GM21367 (cell line): Measurements from ENCODE around the gene FAM193A.
"Not testable (repeated sequence)": the region's sequence is repeated elsewhere in the genome, so short reads cannot be mapped to it uniquely, and the experiment has no call there.

ENCODE experiments used
- ATAC-seq: cut with Tn5 transposase; IDR thresholded peaks from one replicate; pipeline ENCODE4 v1.9.1; 2021; ENCODE audit not compliant: unreplicated experiment

Gene FAM193A

GRCh38 chr4:2765832-2766526 lies 229.5 kb downstream of the FAM193A start:
- no peak for ATAC-seq

GRCh38 chr4:2767046-2767704 lies 230.7 kb downstream of the FAM193A start:
- no peak for ATAC-seq

GRCh38 chr4:2767705-2768074 lies 231.2 kb downstream of the FAM193A start:
- no peak for ATAC-seq

GRCh38 chr4:2768124-2768523 lies 231.7 kb downstream of the FAM193A start:
- no peak for ATAC-seq

GRCh38 chr4:2768921-2769336 lies 232.5 kb downstream of the FAM193A start:
- ATAC-seq = no peak

GRCh38 chr4:2771264-2771663 lies 234.8 kb downstream of the FAM193A start:
- ATAC-seq = no peak

GRCh38 chr4:2780643-2781042 lies 244.2 kb downstream of the FAM193A start:
- ATAC-seq = not testable (repeated sequence)

GRCh38 chr4:2781911-2782310 lies 245.5 kb downstream of the FAM193A start:
- no peak for ATAC-seq
